Bronchial epithelial cell (primary cell): Measurements from ENCODE around the gene SLC31A1. TPM values are rescaled to one million over a fixed set of nuclear protein-coding genes. Genes with fewer than 3 reads are reported as not detected.

Experiments
- DNase-seq: peaks from one replicate; pipeline ENCODE4 v3.0.0-alpha.2; 2010; ENCODE audit warnings: low read depth
- FAIRE-seq: peaks from 2 replicates; lab custom pipeline; 2011; peaks lifted over from hg19 to GRCh38; lab: Jason Lieb, UNC
- H3K27me3 ChIP-seq: 2 replicates; pipeline ENCODE4 v1.5.1; 2011; ENCODE audit warnings: low read length; ENCODE audit not compliant: control insufficient read depth, insufficient read depth
- H3K36me3 ChIP-seq: 2 replicates; pipeline ENCODE4 v1.5.1; 2011; ENCODE audit warnings: low read length; ENCODE audit not compliant: control insufficient read depth, insufficient read depth
- H3K4me3 ChIP-seq: 2 replicates; pipeline ENCODE4 v1.5.1; 2011; ENCODE audit warnings: mild to moderate bottlenecking, low read depth, low read length, control low read depth
- CTCF ChIP-seq: IDR thresholded peaks from 2 replicates; pipeline ENCODE4 v1.5.1; 2011; ENCODE audit warnings: mild to moderate bottlenecking, moderate library complexity, low read length, control low read depth, inconsistent platforms; ENCODE audit not compliant: insufficient read depth, severe bottlenecking
- total RNA-seq: library from RNA; depleted of rRNA; stranded (reverse); fragments of >200 nt; gene quantifications from 2 replicates; pipeline ENCODE4 v1.2.1, GENCODE V29; 2014

The SLC31A1 gene
- total RNA-seq, 1 donor from 2014 or later = 29.7 TPM

- no peaks in the 10 kb centered on the region for H3K27me3 ChIP-seq
- no peak overlapping the region for H3K4me3 ChIP-seq
These were observed 33.3 kb upstream of the SLC31A1 start for GRCh38 chr9:113187929-113188595.

GRCh38 chr9:113192455-113192854 is 28.9 kb upstream of the SLC31A1 start:
- no peak for TF ChIP-seq CTCF

More at GRCh38 chr9:113187929-113188595, 33.3 kb upstream of the SLC31A1 start:
- peak; percentile 97 for DNase-seq
- peak; percentile 95 for FAIRE-seq
- TF ChIP-seq CTCF = no peak
- H3K36me3 ChIP-seq = peaks cover 8% of the 10 kb centered on the region

GRCh38 chr9:113199683-113200329 is 21.5 kb upstream of the SLC31A1 start:
- no peak for TF ChIP-seq CTCF
- FAIRE-seq = no peak
- Histone ChIP-seq H3K4me3 (no peak overlapping the region), H3K27me3 (no peaks in the 10 kb centered on the region), H3K36me3 (peaks cover 7% of the 10 kb centered on the region)
- no peak for DNase-seq

More at GRCh38 chr9:113192455-113192854, 28.9 kb upstream of the SLC31A1 start:
- FAIRE-seq (no peak), DNase-seq (no peak)
- H3K27me3 ChIP-seq = no peaks in the 10 kb centered on the region
- H3K36me3 ChIP-seq = peaks cover 4% of the 10 kb centered on the region
- no peak overlapping the region for H3K4me3 ChIP-seq

- TF ChIP-seq CTCF = no peak
- DNase-seq = no peak
These were observed 15.9 kb upstream of the SLC31A1 start for GRCh38 chr9:113205432-113205831.

GRCh38 chr9:113205861-113206260 is 15.5 kb upstream of the SLC31A1 start:
- Histone ChIP-seq H3K27me3 (no peaks in the 10 kb centered on the region), H3K4me3 (no peak overlapping the region), H3K36me3 (peaks cover 8% of the 10 kb centered on the region)
- TF ChIP-seq CTCF = no peak
- no peak for FAIRE-seq
- DNase-seq = no peak

More at GRCh38 chr9:113205432-113205831, 15.9 kb upstream of the SLC31A1 start:
- Histone ChIP-seq H3K4me3 (no peak overlapping the region), H3K27me3 (no peaks in the 10 kb centered on the region), H3K36me3 (peaks cover 8% of the 10 kb centered on the region)
- FAIRE-seq = no peak
